ENCODE data around the gene NPEPPS.

The NPEPPS gene

GRCh38 chr17:47660064-47660492, 129.2 kb downstream of the NPEPPS start:
- H3K4me3 ChIP-seq (ENCODE audit: low read depth in 1 of 2, low read length in 1 of 2): peak overlapping the region; percentile 52 to 58
- peak overlapping the region; percentile 96 for H3K27ac ChIP-seq
- H3K27me3 ChIP-seq: no peaks in the 10 kb centered on the region
- H3K36me3 ChIP-seq: peaks cover 87% of the 10 kb centered on the region
- peak; percentile 47 for TF ChIP-seq CTCF (IDR thresholded peaks at IDR 0.05)
- H3K9me3 ChIP-seq: no peaks in the 10 kb centered on the region
- peaks cover 36 to 37% of the 10 kb centered on the region in 2 experiments for H3K4me1 ChIP-seq (ENCODE audit: control insufficient read depth in 1 of 2, insufficient read depth in 1 of 2, low read depth in 1 of 2, low read length in 1 of 2)

GRCh38 chr17:47663912-47664623, 133.2 kb downstream of the NPEPPS start:
- Histone ChIP-seq H3K4me3 (ENCODE audit: low read depth in 1 of 2, low read length in 1 of 2) (peak overlapping the region in 1 of 2 experiments; percentile 43), H3K27ac (peak overlapping the region; percentile 96), H3K9me3 (no peaks in the 10 kb centered on the region), H3K36me3 (peaks cover 73% of the 10 kb centered on the region), H3K4me1 (ENCODE audit: control insufficient read depth in 1 of 2, insufficient read depth in 1 of 2, low read depth in 1 of 2, low read length in 1 of 2) (peaks cover 71 to 73% of the 10 kb centered on the region in 2 experiments), H3K27me3 (no peaks in the 10 kb centered on the region)
- TF ChIP-seq CTCF (IDR thresholded peaks at IDR 0.05): peak; percentile 76

DNA sequence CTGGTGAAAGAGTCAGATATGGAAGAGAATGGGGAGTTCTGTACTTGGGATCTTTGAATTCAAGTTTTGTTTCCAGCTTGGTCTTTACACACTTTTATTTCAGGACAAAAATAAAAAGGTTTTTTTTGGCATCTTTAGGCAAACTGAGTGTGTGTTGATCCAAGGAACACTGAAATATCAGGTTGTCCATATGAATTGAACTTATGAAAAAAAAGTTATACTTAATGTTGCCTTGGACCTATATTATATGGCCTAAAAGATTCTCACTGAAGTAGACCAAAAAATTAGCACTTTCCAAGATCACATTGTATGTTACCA, 133.7 kb downstream of the NPEPPS start:
- no peak for TF ChIP-seq CTCF (IDR thresholded peaks at IDR 0.05)
- peak overlapping the region; percentile 96 for H3K27ac ChIP-seq
- H3K36me3 ChIP-seq: peaks cover 73% of the 10 kb centered on the region

GRCh38 chr17:47665655-47666054, 134.7 kb downstream of the NPEPPS start:
- Histone ChIP-seq H3K4me3 (ENCODE audit: low read depth in 1 of 2, low read length in 1 of 2) (peak overlapping the region; percentile 28 to 43), H3K4me1 (ENCODE audit: control insufficient read depth in 1 of 2, insufficient read depth in 1 of 2, low read depth in 1 of 2, low read length in 1 of 2) (peaks cover 71 to 73% of the 10 kb centered on the region in 2 experiments), H3K36me3 (peaks cover 82% of the 10 kb centered on the region), H3K9me3 (no peaks in the 10 kb centered on the region), H3K27me3 (no peaks in the 10 kb centered on the region), H3K27ac (peak overlapping the region; percentile 96)
- TF ChIP-seq CTCF (IDR thresholded peaks at IDR 0.05): no peak

More for the DNA sequence above, 133.7 kb downstream of the NPEPPS start:
- peak overlapping the region in 1 of 2 experiments; percentile 43 for H3K4me3 ChIP-seq (ENCODE audit: low read depth in 1 of 2, low read length in 1 of 2)
- no peaks in the 10 kb centered on the region for H3K9me3 ChIP-seq
- no peaks in the 10 kb centered on the region for H3K27me3 ChIP-seq
- H3K4me1 ChIP-seq (ENCODE audit: control insufficient read depth in 1 of 2, insufficient read depth in 1 of 2, low read depth in 1 of 2, low read length in 1 of 2): peaks cover 71 to 73% of the 10 kb centered on the region in 2 experiments

DNA sequence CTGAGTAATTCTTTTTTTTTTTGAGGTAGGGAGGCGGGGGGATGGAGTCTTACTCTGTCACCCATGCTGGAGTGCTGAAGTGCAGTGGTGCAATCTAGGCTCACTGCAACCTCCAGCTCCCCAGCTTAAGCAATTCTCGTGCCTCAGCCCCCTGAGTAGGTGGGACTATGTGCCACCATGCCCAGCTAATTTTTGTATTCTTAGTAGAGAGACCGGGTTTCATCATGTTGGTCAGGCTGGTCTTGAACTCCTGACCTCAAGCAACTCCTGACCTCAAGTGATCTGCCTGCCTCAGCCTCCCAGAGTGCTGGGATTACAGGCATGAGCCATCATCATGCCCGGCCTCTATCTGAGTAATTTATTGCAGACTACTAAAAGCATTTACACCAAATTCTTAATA, 138.2 kb downstream of the NPEPPS start:
- Histone ChIP-seq H3K4me3 (ENCODE audit: low read depth in 1 of 2, low read length in 1 of 2) (peak overlapping the region; percentile 42 to 53), H3K4me1 (ENCODE audit: control insufficient read depth in 1 of 2, insufficient read depth in 1 of 2, low read depth in 1 of 2, low read length in 1 of 2) (peaks cover 95 to 96% of the 10 kb centered on the region in 2 experiments), H3K36me3 (peaks cover 84% of the 10 kb centered on the region), H3K27ac (peak overlapping the region; percentile 90), H3K27me3 (no peaks in the 10 kb centered on the region), H3K9me3 (no peaks in the 10 kb centered on the region)
- no peak for TF ChIP-seq CTCF (IDR thresholded peaks at IDR 0.05)

Measured in neutrophil (primary cell).